HG03103 (cell line): Measurements from ENCODE around the gene BNC2.
"Not testable (repeated sequence)": the region's sequence is repeated elsewhere in the genome, so short reads cannot be mapped to it uniquely, and the experiment has no call there.

Experiments
- ATAC-seq: cut with Tn5 transposase; IDR thresholded peaks from one replicate; pipeline ENCODE4 v1.9.1; 2021; ENCODE audit warnings: low read depth; ENCODE audit not compliant: unreplicated experiment

Gene BNC2

GRCh38 chr9:16870596-16871335 is at the start of gene BNC2:
BNC2 (minus strand) TSS chr9:16870670; CDS start chr9:16870648, 22 bp downstream.
- no peak for ATAC-seq

DNA sequence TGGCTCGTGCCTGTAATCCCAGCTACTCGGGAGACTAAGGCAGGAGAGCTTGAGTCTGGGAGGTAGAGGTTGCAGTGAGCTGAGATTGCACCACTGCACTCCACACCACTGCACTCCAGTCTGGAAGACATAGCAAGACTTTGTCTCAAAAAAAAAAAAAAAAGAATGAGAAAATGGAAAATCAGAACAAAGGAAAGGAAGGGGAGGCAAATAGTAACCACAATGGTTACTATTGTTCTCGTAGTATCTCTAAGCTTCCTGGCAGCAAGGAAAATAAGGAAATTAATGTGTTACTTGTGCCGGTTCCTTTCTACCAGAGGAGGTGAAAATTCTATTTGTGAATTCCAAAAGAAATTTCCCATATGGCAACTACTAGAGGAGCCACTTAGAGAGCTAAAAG is 48.5 kb upstream of the BNC2 start:
- no peak for ATAC-seq

DNA sequence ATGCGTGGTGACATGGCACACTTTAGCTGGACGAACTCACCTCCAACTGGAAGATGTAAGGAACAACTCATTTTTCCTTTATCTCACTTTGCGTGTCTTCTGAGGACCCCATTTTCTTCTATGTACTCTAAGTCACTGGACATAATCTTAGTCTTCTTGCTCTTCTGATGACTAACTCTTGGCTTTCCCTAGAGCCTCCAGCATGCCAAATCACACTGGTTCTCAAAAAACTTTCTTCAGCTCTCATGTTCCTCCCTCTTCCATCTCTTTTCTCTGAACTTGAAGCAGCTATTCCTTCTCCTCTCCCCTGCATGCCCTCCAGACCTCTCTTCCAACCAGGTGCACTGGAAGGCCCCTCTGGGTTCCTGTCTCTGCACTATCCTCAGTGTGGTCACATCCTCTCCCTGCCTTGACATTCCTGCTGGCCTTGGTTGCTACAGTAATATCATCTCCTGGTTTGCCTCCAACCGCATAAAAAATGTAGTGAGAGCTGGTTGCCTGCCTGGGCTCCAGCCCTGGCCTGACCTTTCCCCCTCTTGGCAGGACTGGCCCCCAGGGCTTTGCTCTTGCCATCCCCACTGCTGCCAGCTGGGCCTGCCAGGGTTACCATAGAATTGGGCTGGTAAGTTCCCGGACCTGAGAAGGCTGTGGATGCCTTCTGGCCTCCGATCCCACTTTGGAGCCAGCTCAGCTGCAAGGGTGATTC is 44.8 kb upstream of the BNC2 start:
- no peak for ATAC-seq

DNA sequence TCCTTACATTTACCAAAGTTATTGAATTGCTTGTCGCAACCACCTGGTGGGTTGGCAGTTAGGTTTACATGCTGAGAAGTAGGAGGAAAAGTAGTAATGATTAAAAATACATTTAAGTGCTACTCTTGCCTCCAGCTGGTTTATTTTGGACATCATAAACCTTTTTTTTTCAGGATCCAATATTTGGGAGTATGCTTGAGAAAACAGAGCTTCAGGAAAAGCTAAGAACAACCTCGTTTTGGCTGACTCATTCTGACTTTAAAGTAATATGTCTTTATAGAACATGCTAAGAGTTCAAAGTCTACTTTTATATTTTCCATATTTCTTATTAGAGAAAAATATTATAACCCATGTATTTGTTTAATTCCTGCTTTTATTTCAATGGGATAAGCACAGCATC is 41.7 kb upstream of the BNC2 start:
- no peak for ATAC-seq

DNA sequence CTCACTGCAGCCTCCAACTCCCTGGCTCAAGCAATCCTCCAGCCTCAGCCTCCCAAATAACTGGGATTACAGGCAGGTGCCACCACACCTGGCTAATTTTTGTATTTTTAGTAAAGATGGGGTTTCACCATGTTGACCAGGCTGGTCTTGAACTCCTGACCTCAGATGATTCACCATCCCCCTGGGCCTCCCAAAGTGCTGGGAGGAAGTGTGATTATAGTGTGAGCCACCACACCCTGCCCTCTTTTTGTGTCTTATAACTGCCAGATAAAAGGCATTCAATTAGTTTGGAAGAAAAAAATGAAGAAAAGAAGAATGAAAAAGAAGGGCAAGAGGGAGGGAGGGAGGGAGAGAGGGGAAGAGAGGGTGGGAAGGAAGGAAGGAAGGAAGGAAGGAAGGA is 37.7 kb upstream of the BNC2 start:
- ATAC-seq: not testable (repeated sequence)

DNA sequence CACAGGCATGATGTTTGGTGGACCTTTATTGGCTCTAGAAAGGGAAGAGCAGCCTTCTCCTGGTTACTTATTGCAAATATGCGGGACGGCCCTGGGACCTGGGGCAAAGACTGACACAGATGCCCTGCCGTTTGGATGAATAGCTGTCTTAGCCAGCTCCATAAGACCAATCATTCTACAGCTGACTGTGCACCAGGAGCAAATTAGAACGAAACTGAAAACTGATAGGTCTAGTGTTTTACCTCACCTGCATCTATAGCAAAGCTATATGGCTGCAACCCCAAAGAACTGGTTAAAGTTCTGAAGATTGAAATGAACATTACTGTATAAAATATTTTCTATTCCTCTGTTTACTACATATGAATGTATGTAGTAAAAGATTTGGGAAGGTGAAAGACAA is 34.2 kb upstream of the BNC2 start:
- ATAC-seq: no peak

GRCh38 chr9:16901590-16901989 is 31.1 kb upstream of the BNC2 start:
- no peak for ATAC-seq

DNA sequence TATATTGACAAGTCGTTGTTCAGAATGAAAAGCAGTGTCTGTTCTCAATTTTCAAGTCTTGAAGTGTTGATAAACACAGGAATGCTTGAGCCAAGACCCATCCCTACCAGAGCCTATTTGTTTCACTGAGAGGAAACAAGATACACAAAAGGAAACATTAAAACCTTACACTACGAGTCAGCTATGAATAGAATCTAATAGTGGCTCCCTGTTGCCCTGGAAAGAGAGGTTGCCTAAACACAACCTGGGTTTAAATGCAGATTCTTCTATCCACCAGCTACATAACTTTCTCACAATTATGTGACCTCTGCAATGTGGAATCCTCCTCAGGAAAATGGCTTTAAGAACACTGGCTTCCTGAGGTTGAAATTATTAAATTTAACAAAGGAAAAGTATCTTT is 29.1 kb upstream of the BNC2 start:
- ATAC-seq: no peak

DNA sequence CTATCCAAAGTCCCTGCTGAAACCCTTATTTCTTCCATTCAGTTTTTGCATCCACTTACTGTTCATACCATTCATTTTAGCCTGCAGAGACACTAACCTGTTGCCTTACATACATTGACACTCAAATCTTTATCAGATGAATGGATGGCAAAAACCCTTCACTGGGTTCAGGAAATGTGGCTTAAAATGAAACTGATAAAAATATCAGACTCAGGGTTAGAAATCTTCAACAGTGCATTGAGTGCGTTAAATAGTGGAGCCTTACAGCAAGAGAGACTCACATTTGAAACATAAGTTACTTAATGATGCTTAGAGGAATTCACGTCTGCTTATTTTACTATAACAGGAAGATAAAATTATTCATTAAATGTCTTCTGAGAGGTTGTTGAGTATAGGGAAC is 28.0 kb upstream of the BNC2 start:
- ATAC-seq: no peak

GRCh38 chr9:16888594-16888993 is 18.1 kb upstream of the BNC2 start:
- no peak for ATAC-seq

GRCh38 chr9:16885931-16886330 is 15.5 kb upstream of the BNC2 start:
- ATAC-seq: no peak

- ATAC-seq: no peak
These were observed 14.6 kb upstream of the BNC2 start for GRCh38 chr9:16884952-16885513.

DNA sequence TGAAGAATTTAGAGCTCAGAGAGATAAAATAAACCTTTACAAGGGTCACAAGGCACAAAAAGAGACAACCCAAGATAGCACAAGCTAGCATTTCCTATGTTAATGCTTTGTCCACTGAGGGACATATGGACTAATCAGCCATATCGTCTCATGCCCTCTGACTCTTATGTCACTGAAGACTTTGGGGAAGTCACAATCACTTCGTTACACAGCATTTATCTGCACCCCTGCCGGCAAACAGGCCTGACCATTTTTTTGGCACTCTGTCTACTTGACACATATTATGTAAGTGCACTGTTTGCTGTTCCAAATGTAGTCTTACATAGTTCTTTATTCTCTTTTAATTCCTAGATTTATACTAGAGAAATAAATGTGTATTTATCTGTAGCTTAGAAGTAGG is 13.9 kb upstream of the BNC2 start:
- no peak for ATAC-seq

DNA sequence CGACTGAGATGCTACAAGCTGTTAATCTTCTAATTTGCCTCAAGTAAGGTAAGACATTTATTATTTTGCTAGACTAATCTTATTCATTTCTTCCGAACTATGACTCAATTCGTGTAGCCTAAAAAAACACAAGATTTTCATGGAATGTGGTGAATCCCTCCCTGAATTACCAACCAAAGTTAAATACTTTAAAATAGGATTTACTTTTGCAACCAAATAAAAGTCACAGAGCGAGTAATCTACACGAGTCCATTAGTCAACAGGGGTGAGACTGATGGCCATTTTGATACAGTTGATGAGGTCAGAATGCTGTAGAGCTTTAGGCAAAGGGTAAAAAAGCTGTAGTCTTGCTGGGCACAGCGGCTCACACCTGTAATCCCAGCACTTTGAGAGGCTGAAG is 13.1 kb upstream of the BNC2 start:
- ATAC-seq: no peak

GRCh38 chr9:16882440-16882839 is 12.0 kb upstream of the BNC2 start:
- not testable (repeated sequence) for ATAC-seq

DNA sequence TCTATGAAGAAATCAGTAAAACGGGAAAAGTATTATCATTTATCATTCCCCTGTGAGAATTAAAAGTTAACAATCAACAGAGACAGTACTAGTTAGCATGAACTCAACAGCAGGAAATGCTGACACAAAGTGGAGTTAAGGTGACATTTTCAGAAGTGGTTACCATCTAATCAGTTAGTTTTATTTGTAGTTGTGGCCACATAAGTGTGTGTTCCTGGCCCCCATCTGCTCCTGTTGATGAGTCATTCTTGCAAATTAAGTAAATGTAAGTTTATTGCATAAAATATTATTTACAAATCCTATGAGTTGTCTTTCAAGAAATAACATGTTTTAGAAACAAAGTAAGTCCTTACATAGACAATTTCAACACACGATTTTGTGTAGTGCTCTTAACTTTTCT is 8.9 kb upstream of the BNC2 start:
- ATAC-seq: no peak

DNA sequence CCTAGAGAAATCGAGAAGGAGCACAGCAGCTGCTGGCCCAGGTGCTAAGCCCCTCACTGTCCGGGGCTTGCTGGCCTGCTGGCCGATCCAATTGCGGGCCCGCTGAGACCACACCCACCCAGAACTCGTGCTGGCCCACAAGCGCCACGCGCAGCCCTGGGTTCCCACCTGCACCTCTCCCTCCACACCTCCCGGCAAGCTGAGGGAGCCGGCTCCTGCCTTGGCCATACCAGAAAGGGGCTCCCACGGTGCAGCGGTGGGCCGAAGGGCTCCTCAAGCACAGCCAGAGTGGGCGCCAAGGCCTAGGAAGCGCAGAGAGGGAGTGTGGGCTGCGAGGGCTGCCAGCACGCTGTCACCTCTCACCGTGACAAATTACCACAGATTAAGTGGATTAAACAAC is 6.8 kb upstream of the BNC2 start:
- ATAC-seq: no peak

GRCh38 chr9:16873126-16873802 is 2.8 kb upstream of the BNC2 start:
- no peak for ATAC-seq

DNA sequence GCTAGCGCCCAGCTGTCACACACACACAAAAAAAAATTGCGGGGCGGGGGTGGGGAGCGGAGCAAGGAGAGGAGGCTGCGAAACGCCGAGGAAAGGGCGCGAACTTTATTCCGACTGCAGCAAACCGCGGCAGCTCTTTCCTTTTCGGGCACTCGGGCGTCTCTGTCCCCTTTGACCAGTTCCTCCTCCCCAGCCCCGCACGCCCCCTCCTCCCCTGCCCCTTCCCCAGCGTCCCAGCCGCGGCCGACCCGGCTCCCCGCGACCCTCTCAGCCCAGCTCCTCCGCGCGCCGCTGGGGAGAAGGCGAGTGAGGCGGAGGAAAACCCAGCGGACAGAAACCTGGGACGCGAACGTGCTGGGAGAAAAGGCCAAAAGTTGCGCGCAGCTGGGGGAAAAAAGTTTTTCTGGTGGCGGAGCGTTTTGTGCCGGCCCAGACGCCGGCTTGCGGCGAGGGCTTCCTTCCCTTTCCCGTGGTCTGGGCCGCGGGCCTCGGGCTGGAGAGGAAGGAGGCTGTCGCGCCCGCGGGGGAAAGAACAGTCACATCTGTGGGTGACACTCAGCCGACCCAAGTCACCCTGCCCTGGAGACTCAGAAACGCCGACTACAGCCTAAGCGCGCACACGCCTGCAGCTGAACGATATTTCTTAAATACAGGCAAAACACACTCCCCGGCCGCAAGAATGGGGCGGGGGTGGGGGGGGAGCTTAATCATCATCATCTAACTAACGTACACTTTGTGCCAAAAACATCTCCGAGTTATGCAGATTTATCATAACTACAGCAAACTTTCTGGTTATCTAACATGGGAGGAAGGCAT is 1.1 kb upstream of the BNC2 start:
- no peak for ATAC-seq

- ATAC-seq: no peak
These were observed 431 bp downstream of the BNC2 start for GRCh38 chr9:16869882-16870595.
